GM18520 (cell line): ENCODE data around the gene TREH.

Experiments used
- ATAC-seq: cut with Tn5 transposase; IDR thresholded peaks from one replicate; pipeline ENCODE4 v1.9.1; 2021; ENCODE audit not compliant: unreplicated experiment

Gene TREH

DNA sequence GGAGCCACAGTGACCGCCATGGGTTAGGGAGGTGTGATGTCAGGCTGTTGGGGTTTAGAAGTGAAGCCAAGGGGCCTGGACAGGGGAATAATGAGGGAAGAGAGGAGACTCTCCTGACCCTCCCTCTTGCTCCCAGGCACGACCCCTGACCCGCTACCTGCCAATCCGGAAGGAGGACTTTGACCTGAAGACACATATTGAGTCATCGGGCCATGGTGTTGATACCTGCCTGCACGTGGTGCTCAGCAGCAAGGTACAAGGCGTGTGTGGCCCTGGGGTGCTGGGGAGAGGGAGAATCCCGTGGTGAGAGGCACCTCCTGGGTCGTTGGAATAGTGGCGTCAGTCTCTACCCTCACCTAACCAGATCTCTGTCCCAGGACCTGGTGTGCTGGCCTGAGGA is 29.5 kb downstream of the TREH start:
- no peak for ATAC-seq

DNA sequence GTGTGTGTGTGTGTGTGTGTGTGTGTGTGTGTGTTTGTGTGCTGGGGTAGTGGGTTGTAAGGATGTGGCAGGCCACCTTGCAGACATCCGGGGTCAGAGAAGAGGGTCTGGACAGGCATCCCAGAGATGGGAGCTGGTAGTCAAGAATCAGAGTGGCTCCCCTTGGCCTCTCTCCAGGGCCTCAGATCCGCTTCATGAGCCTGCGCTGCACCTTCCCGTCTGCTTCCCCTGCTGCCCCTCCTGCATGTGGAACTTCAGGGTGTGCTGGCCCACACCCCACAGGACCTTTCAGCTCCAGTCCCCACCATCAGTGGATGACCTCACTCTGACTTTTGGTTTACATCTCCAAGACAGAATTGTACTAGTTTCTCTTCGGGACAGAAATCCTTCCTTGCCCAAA is 31.2 kb downstream of the TREH start:
- ATAC-seq = no peak

GRCh38 chr11:118646393-118646792 is 33.1 kb downstream of the TREH start:
- no peak for ATAC-seq

DNA sequence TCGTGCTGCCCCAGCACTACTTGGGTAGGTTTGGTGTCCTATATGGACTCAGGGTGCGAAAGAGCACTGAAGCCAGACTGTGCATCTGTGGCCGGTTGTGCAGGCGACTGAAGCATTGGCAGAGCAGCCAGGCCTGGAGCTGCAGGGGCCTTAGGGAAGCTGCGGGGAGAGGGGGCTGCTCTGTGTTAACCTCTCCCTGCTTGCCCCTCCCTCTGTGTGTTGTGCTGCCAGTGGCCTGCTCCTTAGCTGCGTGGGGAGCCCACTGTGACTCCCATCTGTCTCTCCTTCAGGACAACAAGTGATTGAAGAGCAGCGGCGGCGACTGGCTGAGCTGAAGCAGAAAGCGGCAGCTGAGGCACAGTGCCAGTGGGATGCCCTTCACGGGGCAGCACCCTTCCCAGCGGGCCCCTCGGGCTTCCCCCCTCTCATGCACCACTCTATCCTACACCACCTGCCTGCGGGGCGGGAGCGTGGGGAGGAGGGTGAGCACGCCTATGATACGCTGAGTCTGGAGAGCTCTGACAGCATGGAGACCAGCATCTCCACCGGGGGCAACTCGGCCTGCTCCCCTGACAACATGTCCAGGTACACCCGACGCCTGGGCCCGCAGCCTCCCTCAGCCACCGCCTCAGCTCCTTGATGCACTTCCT is 34.3 kb downstream of the TREH start:
- no peak for ATAC-seq

DNA sequence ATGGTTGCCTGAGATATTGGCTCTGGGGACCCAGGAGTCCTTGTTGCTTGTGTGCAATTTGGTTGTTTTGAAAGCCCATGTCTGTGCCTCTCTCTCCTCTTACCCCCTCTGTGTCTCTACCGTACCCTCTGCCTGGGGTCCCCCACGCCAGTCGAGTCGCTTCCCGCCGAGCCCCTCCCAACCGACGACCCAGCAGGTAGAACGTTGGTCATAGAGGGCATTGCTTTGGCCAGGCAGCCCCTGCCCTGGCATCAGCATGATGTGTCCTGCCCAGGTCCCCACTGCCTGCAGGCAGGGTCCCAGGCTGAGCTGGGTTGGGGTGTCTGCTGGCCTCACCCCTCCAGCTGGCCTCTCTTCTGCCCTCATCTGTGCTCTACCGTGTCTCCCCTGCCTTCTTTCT is 35.0 kb downstream of the TREH start:
- ATAC-seq = no peak

DNA sequence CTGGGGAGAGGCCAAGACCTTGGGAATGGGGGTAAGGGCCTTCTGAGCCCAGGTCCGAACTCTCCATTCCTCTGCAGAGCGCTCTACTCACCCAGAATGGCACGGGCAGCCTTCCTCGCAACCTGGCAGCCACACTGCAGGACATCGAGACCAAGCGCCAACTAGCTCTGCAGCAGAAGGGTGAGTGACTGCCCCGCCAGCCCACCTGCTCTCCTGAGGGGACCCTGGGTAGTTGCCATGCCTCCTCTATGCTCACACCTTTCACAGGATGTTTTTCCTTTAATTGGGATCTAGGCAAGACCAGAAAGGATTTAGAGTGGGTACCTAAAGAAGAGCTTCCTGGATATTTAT is 35.5 kb downstream of the TREH start:
- ATAC-seq = no peak

DNA sequence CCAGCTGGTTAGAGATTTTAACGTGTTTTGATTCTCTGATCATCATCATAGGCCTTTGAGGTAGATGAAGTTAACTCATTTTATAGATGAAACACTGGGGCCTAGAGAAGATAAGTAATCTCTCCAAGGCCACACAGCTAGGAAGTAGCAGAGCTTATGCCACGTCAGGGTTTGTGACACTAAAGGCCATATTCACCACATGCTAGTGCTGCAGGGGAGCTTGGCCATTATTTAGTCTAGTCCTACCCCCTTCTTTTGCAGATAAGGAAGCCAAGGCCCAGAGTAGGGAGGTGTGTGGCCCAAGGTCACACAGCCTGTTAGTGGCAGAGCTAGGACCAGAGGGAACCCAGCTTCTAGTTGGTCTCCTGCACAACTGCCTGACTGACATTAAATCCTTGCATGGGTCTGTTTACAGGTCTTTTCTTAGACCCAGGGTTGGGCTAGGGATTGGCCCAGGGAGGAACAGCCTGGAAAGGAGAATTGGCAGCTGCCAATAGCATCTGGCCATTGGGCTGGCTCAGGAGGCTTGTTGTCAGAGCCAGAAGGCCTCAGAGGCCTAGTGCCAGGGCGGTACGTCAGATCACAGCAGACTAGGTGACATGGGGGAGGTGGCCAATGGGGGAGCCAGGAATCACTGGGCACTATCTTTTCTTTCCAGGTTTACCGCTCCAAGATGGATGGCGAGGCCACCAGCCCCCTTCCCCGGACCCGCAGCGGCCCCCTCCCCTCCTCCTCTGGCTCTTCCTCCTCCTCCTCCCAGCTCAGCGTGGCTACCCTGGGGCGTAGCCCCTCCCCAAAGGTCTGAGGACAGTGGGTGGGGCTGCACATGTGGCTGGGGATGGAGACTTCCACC is 36.1 kb downstream of the TREH start:
- ATAC-seq = no peak

DNA sequence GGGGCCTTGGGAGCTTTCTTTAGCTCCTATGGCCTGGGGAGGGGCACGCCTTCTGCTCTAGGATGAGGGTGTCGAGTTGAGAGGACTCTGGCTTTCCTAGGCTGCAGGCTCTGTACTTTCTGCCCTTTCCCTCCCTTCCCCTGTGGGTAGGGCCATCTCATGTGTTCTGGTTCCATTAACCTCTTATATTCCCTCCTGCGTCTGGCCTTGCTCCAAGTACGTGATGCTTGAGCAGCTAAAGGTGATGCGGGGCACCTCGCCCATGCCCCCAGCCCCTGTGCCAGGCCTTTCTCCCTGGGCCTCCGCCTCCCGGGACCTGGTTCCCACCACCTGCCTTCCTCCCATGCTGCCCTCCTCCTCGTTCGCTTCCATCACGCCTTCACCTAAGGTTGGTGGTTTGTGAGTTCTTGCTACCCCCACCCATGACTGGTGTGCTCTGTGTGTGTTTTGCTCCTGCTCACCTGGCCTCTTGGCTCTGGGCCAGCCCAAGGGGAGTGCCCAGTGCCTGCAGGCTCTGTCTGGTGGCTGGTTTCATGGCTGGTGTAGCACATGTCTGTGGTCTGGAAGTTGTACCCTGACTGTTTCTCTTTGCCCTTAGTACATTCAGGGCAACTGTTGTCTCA is 37.9 kb downstream of the TREH start:
- ATAC-seq = no peak

DNA sequence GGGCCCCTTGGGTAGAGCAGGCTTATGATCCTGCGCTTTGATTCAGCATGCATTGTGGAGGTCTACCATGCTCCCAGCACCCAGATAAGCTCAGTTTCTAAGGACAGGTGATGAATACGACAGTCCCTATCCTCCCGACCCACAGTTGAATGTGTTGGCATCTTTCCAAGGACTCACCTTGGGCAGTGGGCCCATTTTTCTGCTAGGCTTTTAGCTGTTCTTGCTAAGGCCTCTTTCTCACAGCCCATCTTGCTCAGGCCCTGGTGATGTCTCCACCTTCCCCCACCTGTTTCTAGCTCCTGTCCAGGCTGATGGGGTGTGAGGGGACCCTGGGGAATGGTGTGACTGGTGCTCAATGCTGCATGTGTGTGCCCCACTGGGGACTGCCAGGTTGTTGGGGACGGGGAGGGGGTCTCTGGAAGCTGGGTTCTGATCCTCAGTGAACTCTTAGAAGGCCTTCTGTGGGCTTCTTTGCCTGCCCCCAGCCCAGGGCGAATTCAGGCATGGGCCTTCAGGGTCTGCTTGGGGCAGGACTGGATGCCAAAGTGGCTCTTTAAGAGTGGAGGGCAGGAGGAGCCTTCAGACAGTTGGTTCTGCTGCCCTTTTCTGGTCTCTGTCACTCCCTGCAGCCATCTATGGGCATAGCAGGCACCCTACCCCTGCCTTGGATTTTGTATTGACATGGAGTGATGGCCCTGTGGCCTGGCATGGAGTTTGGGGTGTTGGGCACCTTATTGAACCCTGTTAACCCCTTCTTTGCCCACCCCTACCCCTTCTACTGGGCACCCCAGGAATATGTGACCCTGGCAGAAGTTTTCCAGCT is 38.9 kb downstream of the TREH start:
- ATAC-seq = no peak

DNA sequence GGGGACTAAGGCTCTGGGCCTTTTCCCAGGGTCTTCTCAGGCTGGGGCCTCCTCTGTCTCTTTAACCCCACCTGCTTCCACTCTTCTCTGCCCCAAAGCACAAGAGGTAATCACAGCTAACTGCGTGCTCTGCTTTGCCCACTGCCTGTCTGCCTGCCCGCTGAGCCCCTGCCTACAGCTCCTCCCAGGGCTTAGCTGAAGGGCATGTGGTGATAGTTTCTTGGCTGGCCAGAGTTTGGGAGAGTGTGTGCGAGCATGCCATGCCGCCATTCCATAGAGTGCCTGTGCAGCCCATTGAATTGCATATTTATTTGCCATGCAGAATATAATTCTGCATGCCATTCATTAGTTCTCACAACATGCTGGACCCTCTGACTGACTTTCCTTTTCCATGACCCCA is 39.6 kb downstream of the TREH start:
- ATAC-seq = no peak

- no peak for ATAC-seq
Observed at GRCh38 chr11:118638726-118639125, 40.7 kb downstream of the TREH start.

- no peak for ATAC-seq
Observed at GRCh38 chr11:118636569-118637290, 42.7 kb downstream of the TREH start.

GRCh38 chr11:118635642-118636041 is 43.8 kb downstream of the TREH start:
- no peak for ATAC-seq

GRCh38 chr11:118635237-118635591 is 44.2 kb downstream of the TREH start:
- no peak for ATAC-seq

DNA sequence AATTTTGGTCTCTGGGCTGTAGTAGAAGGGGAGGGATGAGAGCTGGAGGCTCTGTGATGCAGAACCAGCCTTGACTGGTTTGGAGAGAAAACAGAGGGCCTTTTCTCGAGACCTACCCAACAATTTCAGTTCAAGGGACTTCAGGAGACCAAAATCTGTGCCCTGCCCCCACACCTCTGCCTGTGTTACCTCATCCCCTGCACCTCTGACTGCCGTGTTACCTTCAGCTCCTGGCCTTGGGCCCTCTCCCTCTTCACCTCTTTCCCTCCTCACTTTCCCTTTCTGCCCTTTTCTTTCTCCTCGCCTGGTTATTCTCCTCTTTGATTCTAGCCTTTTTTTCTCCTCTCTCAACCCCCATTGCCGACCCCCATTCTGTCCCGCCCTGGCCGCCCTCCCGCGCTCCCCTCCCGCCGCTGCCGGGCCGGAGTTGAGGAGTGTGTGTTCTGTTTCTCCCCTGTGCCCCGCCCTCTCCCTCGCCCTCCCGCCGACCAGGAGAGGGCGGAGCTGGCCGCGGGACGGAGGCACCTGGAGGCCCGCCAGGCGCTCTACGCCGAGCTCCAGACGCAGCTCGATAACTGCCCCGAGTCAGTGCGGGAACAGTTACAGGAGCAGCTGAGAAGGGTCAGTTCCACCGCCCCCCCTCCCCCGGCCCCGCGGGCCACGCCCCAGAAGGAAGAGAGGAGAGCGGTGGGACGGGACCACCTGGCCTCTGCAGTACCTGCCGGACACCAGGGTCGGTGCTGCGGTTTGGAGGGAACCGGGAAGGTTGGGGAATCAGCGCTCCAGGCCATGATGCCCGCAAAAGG is 44.8 kb downstream of the TREH start:
- no peak for ATAC-seq

DNA sequence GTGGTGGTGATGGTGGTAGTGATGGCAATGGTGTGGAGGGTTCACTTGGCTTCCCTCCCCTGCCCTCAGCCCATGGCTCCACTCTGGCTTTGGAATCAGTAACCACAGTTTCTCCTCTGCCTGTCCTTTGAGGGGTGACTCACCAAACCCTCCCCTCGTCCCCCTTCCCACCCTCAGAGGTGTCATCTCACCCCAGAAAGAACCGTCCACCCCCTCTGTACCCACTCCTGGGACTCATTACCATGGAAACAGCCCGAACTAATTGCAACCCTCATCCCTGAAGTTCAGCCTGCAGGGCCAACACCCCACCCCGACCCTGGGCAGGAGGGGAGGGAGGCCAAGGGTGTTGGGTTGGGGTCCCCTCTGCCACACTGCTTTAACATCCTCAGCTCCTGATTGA is 45.5 kb downstream of the TREH start:
- no peak for ATAC-seq

GRCh38 chr11:118633319-118633690 is 46.1 kb downstream of the TREH start:
- no peak for ATAC-seq

GRCh38 chr11:118632577-118633318 is 46.7 kb downstream of the TREH start:
- no peak for ATAC-seq

DNA sequence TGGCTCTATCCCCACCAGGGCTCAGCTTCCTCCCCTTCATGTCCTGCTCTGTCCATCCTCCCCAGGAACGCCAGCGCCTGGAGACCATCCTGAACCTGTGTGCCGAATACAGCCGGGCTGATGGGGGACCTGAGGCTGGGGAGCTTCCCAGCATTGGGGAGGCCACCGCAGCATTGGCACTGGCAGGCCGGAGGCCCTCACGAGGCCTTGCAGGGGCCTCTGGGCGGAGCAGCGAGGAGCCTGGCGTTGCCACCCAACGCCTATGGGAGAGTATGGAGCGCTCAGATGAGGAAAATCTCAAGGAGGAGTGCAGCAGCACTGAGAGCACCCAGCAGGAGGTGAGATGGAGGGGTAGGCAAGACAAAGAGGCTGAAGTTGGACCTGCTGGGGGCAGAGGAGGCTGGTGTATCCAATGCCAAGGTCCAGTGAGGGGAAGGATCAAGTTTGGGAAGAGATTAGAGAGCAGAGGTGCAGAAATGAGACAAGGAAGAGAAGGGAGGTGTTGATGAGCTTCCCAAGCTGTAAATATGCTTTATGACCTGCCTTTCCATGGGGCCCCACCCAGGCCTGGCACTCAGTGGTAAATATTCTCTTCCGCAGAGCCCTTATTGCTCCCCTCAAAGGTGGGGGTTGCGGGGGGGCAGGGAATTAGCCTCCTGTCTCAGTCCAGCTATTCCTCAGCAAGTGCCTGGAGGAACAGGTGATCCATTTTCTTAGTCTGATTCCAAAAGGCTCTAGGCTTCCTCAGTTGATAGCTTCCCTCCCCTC is 48.1 kb downstream of the TREH start:
- ATAC-seq = no peak
